Ureter (tissue), 1 donor: ENCODE results near the gene PRTFDC1. TPM values are rescaled to one million over a fixed set of nuclear protein-coding genes. Genes with fewer than 3 reads are reported as not detected.
"Not testable (repeated sequence)": the region's sequence is repeated elsewhere in the genome, so short reads cannot be mapped to it uniquely, and the experiment has no call there.

Experiments used
- DNase-seq: peaks from one replicate; pipeline ENCODE4 v3.0.0-alpha.2; 2020; ENCODE audit warnings: low spot score
- total RNA-seq: library from RNA; stranded (reverse); gene quantifications from one replicate; pipeline ENCODE4 v1.2.4, GENCODE V29; 2023
- donor health status: DM: yes; HTN: yes; CAD: no.

The PRTFDC1 gene
- total RNA-seq, 1 donor from 2014 or later, result 8.5 TPM

GRCh38 chr10:24965051-24965450, 12.6 kb upstream of the PRTFDC1 start:
- no peak for DNase-seq

- DNase-seq, result no peak
Observed at GRCh38 chr10:24963521-24964041, 11.2 kb upstream of the PRTFDC1 start.

GRCh38 chr10:24962995-24963394, 10.6 kb upstream of the PRTFDC1 start:
- DNase-seq, result no peak

GRCh38 chr10:24961582-24961981, 9.2 kb upstream of the PRTFDC1 start:
- no peak for DNase-seq

- DNase-seq, result no peak
Observed at GRCh38 chr10:24959382-24959730, 7.0 kb upstream of the PRTFDC1 start.

- peak; percentile 62 for DNase-seq
Observed at GRCh38 chr10:24958721-24959381, 6.4 kb upstream of the PRTFDC1 start.

GRCh38 chr10:24958091-24958720, 5.8 kb upstream of the PRTFDC1 start:
- no peak for DNase-seq

GRCh38 chr10:24957624-24958051, 5.2 kb upstream of the PRTFDC1 start:
- not testable (repeated sequence) for DNase-seq

- DNase-seq, result no peak
Observed at GRCh38 chr10:24953675-24954074, 1.3 kb upstream of the PRTFDC1 start.

- DNase-seq, result peak; percentile 53
Observed at GRCh38 chr10:24952707-24953645, 570 bp upstream of the PRTFDC1 start.

- DNase-seq, result peak; percentile 44
Observed at GRCh38 chr10:24951201-24952142, 934 bp downstream of the PRTFDC1 start.

GRCh38 chr10:24950439-24950838, 2.0 kb downstream of the PRTFDC1 start:
- no peak for DNase-seq

- no peak for DNase-seq
Observed at GRCh38 chr10:24949616-24950015, 2.8 kb downstream of the PRTFDC1 start.

- DNase-seq, result no peak
Observed at GRCh38 chr10:24947304-24948097, 4.9 kb downstream of the PRTFDC1 start.

GRCh38 chr10:24944512-24945255, 7.7 kb downstream of the PRTFDC1 start:
- DNase-seq, result no peak

- no peak for DNase-seq
Observed at GRCh38 chr10:24938525-24938924, 13.9 kb downstream of the PRTFDC1 start.

GRCh38 chr10:24938076-24938475, 14.3 kb downstream of the PRTFDC1 start:
- no peak for DNase-seq

- DNase-seq, result no peak
Observed at GRCh38 chr10:24935504-24936292, 16.7 kb downstream of the PRTFDC1 start.

- no peak for DNase-seq
Observed at GRCh38 chr10:24931236-24931635, 21.2 kb downstream of the PRTFDC1 start.
